Osteocyte (in vitro differentiated cells): Measurements from ENCODE around the gene ZNF577. TPM values are rescaled to one million over a fixed set of nuclear protein-coding genes. Genes with fewer than 3 reads are reported as not detected.
A peak's percentile ranks its signal among the peaks of the same experiment; 100 is the strongest.

Experiments used
- DNase-seq: peaks from one replicate; pipeline ENCODE4 v3.0.0; 2021; ENCODE audit warnings: mixed read lengths; ENCODE audit not compliant: unreplicated experiment; ENCODE audit errors: extremely low spot score
- H3K27ac Mint-ChIP-seq: one replicate; pipeline ENCODE4 v1.8.0; 2021; ENCODE audit warnings: mild to moderate bottlenecking, mixed read lengths; ENCODE audit not compliant: unreplicated experiment
- H3K27me3 Mint-ChIP-seq: one replicate; pipeline ENCODE4 v1.8.0; 2021; ENCODE audit warnings: mixed read lengths; ENCODE audit not compliant: unreplicated experiment
- H3K36me3 Mint-ChIP-seq: one replicate; pipeline ENCODE4 v1.8.0; 2021; ENCODE audit warnings: mixed read lengths; ENCODE audit not compliant: unreplicated experiment
- H3K4me1 Mint-ChIP-seq: one replicate; pipeline ENCODE4 v1.8.0; 2021; ENCODE audit warnings: mixed read lengths; ENCODE audit not compliant: unreplicated experiment
- H3K4me3 Mint-ChIP-seq: one replicate; pipeline ENCODE4 v1.8.0; 2021; ENCODE audit warnings: mild to moderate bottlenecking, moderate library complexity, mixed read lengths; ENCODE audit not compliant: unreplicated experiment
- H3K9me3 Mint-ChIP-seq: one replicate; pipeline ENCODE4 v1.8.0; 2021; ENCODE audit warnings: mixed read lengths; ENCODE audit not compliant: unreplicated experiment
- CTCF ChIP-seq: fragments of 200-600 bp; sonication (generic); IDR thresholded peaks from 2 replicates; pipeline ENCODE4 v1.5.0; 2021; ENCODE audit warnings: antibody characterized with exemption, mild to moderate bottlenecking, moderate library complexity
- long read RNA-seq: library from polyadenylated mRNA; unstranded; transcript quantifications from one replicate; pipeline ENCODE4 v2.0.0, GENCODE V29; 2021
- total RNA-seq: library from RNA; stranded (reverse); gene quantifications from 2 replicates; pipeline ENCODE4 v1.2.1, GENCODE V29; 2021

Gene ZNF577
- total RNA-seq, result 15.4 and 21.3 TPM in 2 replicates
- long read RNA-seq, transcript ZNF577-204 (6 exons, 2,758 nt), result major isoform, 10 of 50 reads
- long read RNA-seq, transcript ZNF577-218 (7 exons, 1,865 nt), result major isoform, 10 of 50 reads
- long read RNA-seq, partial matches to known transcripts, result 1 of 50 reads
- long read RNA-seq, other reads (novel, unspliced or antisense), result 23 of 50 reads

- TF ChIP-seq CTCF, result no peak
- Mint-ChIP-seq H3K27ac (peak within 1 kb of the TSS; percentile 99), H3K36me3 (peaks cover 32% of the 10 kb centered on the region), H3K27me3 (no peaks in the 10 kb centered on the region), H3K9me3 (peaks cover 41% of the 10 kb centered on the region), H3K4me3 (peak within 1 kb of the TSS; percentile 99), H3K4me1 (peaks cover 11% of the 10 kb centered on the region)
- DNase-seq, result peak; percentile 96
Measured at GRCh38 chr19:51887522-51888498, at the start of gene ZNF577. ZNF577 (minus strand) TSS chr19:51887951; CDS start chr19:51880382, 7,569 bp downstream.

GRCh38 chr19:51931921-51932320 is 44.2 kb upstream of the ZNF577 start:
- no peak for DNase-seq
- TF ChIP-seq CTCF, result no peak
- H3K4me1 Mint-ChIP-seq, result peaks cover 14% of the 10 kb centered on the region
- peaks cover 62% of the 10 kb centered on the region for H3K36me3 Mint-ChIP-seq
- peaks cover 9% of the 10 kb centered on the region for H3K9me3 Mint-ChIP-seq
- H3K4me3 Mint-ChIP-seq, result no peak overlapping the region
- H3K27me3 Mint-ChIP-seq, result no peaks in the 10 kb centered on the region
- no peak overlapping the region for H3K27ac Mint-ChIP-seq

- no peak for TF ChIP-seq CTCF
- Mint-ChIP-seq H3K4me3 (peak overlapping the region; percentile 99), H3K4me1 (peaks cover 20% of the 10 kb centered on the region), H3K27me3 (no peaks in the 10 kb centered on the region), H3K27ac (peak overlapping the region; percentile 89), H3K36me3 (peaks cover 33% of the 10 kb centered on the region), H3K9me3 (peaks cover 20% of the 10 kb centered on the region)
- DNase-seq, result no peak
Measured at GRCh38 chr19:51927859-51928258, 40.1 kb upstream of the ZNF577 start.

GRCh38 chr19:51926784-51927741 is 39.3 kb upstream of the ZNF577 start, which contains the start of gene ZNF613:
ZNF613 (plus strand) TSS chr19:51927472; CDS start chr19:51936221, 8,749 bp downstream.
- H3K4me3 Mint-ChIP-seq, result peak within 1 kb of the TSS; percentile 99
- DNase-seq, result peak; percentile 91
- H3K4me1 Mint-ChIP-seq, result peaks cover 20% of the 10 kb centered on the region
- peak within 1 kb of the TSS; percentile 89 for H3K27ac Mint-ChIP-seq
- H3K27me3 Mint-ChIP-seq, result no peaks in the 10 kb centered on the region
- H3K9me3 Mint-ChIP-seq, result peaks cover 24% of the 10 kb centered on the region
- TF ChIP-seq CTCF, result peak; percentile 35
- peaks cover 29% of the 10 kb centered on the region for H3K36me3 Mint-ChIP-seq
